ENCODE measurements around the gene DENND2C.

DNA sequence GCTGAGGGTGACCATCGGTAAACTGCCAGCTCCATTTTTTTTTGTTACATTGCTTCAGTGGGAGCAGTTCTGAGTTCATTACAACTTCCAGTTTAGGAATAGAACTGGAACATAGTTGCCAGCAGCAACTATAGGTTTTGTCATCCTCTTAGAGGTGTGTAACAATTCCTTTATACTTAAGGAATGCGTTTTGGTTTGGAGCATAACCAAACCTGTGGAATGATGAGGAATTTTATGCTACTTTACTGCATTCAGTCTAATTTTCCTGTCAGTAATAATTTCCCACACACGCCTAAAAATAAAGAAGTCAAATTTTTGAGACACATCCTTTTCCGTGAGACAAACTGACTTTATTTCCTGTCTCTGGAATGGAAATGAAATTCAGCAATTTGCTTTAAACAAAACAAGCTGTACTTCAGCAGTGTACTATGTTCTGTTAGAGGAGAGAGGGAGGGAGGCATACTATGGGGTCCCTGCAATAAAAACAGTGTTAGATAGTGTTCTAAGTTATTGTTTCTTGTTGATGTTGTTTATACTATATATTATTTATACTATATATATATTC is 30.3 kb upstream of the DENND2C start:
- TF ChIP-seq, protein P1, sequence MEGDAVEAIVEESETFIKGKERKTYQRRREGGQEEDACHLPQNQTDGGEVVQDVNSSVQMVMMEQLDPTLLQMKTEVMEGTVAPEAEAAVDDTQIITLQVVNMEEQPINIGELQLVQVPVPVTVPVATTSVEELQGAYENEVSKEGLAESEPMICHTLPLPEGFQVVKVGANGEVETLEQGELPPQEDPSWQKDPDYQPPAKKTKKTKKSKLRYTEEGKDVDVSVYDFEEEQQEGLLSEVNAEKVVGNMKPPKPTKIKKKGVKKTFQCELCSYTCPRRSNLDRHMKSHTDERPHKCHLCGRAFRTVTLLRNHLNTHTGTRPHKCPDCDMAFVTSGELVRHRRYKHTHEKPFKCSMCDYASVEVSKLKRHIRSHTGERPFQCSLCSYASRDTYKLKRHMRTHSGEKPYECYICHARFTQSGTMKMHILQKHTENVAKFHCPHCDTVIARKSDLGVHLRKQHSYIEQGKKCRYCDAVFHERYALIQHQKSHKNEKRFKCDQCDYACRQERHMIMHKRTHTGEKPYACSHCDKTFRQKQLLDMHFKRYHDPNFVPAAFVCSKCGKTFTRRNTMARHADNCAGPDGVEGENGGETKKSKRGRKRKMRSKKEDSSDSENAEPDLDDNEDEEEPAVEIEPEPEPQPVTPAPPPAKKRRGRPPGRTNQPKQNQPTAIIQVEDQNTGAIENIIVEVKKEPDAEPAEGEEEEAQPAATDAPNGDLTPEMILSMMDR (IDR thresholded peaks at IDR 0.05), result no peak
- TF ChIP-seq EP300 (IDR thresholded peaks at IDR 0.05), result no peak
- TF ChIP-seq POLR2A (IDR thresholded peaks at IDR 0.05), result no peak

All from ovary (tissue), 3 donors.